GM18870 (cell line): ENCODE measurements around the gene ACSL6.
"Not testable (repeated sequence)": the region's sequence is repeated elsewhere in the genome, so short reads cannot be mapped to it uniquely, and the experiment has no call there.

Source experiments
- ATAC-seq: cut with Tn5 transposase; IDR thresholded peaks from one replicate; pipeline ENCODE4 v1.9.1; 2021; ENCODE audit warnings: moderate library complexity; ENCODE audit not compliant: unreplicated experiment

ACSL6 gene

DNA sequence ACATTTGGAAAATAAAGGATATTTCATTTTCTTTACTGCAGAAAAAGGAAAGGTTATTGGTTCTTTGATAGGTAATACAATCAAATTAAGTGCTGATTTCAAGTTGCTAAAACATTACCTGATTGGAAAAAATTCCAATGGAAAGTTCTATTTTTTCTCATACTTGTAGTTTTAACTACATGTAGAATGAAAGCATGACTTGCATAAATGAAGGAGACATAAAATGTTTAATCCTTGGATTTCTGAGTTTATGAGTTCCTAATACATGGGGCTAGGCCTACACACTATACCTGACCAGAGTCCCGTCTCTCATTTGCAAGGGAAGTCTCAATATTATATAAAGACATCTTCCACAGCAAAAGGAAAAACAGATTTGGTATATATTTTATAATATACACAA, 60.8 kb downstream of the ACSL6 start:
- no peak for ATAC-seq

DNA sequence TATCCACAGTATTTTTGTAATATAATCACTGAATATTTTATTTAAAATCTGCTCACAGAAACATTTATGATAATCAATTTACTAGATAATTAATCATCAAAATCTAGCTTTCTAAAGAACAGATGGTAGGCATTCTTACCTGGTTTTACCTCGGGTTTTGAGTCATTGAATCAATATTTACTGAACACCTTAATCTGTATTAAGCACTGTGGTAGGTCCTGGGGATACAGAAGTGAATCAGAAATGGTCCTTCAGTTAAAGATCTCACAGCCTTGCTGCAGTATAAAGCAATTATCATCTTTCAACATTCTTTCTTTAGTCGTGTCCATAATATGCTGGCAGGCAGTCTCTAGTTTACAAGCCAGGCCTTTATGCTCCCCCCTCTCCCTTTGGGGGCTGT, 64.0 kb downstream of the ACSL6 start:
- ATAC-seq = no peak

DNA sequence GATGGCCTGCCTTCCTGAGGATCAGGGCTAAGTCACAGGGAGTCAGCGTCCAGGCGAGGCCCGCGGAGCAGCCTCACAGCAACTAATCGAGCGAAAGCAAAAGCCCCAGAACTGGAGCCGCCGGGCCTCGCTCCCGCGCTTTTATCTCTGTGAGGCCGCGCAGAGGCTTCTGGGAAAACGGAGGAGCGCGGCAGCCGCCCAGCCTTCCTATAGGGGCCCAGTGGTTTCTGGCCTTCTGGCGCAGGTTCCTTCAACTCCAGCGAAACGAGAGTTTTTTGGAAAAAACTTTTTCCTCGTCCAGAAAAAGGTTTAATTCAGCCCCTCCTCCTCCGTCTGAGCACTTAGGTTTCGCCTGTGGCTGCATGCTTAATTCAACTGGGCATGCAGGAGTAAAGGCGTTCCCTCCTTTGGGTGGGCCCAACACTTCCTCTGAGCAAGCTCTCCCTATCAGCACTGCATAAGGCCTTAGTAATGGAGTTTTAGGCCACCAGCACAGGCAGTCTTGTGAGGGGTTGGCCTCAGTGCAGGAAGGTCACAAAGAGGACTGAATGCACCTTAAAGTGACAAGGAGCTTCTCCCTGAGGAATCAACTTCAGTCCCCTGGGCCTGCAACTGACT, 65.8 kb downstream of the ACSL6 start, which contains the start of gene MEIKIN:
Gene MEIKIN (minus strand): TSS at position 113 of the 618 bp plus-strand sequence. CDS start 158 bp downstream, outside the sequence.
- ATAC-seq = no peak

DNA sequence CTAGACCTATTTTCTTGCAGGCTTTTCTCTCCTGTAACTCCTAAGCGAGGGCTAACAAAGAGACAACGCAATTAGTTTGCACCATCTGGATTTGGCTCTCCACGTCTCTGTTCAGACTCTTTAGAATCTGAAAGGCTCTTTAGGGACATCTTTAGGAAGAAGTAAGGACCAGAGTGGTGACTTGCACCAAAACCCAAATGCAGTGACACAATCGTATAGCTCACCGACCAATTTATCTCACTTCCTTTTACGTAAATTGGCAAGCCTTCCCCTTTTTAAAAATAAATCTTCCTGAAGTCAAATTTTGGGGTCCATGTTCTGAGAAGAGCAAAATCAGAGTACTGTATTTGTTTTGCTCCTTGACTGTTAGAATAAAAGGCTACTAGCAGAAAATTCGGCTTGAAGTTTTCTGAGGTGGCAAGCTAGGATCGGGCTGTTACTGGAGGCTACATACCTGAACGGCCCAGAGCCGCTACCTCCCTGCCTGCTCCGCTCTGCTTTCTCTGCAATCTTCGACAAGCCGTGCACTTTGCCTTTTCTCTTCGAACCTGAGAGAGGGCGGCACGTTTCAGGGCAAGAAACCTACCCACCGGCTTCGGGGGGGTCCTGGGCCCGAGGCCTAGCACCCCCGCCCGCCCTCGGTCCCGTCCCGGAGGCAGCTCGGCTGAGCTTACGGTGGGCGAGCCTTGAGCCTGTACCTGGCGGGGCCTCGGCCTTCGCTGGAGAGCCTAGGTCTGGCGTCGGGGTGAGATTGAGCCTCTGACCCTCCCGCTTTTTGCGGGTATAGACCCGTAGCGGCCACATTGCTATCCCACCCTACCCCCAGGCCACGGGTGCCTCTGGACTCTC, 66.5 kb downstream of the ACSL6 start:
- ATAC-seq = no peak

DNA sequence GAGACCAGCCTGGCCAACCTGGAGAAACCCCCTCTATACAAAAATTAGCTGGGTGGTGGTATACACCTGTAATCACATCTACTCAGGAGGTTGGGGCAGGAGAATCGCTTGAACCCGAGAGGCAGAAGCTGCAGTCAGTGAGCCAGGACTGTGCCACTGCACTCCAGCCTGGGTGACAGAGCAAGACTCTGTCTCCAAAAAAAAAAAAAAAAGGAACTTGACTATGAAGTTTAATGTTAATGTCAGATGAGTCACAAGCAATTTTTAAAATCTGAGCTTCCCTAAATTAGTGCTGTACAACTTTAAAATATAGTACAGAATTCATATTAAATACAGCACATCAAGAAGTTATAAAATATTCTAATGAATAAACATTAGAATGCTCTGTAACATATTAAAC, 67.5 kb downstream of the ACSL6 start:
- no peak for ATAC-seq

DNA sequence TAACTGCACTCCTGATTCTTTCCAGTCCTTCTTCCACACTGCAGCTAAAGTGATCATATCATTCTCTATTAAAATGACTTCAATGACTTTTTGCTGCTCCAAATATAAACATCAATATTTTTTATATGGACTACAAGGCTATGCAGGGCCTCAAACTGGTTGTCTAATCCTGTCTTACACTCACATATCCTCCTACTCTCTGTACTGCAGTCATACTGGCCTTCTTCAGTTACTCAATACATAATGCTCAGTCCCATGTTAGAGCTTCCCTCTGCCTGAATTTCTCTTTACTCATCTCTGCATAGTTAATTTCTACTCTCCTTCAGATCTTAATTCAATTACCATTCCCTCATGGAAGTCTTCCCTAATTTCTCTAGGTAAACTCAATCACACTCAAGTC, 69.4 kb downstream of the ACSL6 start:
- no peak for ATAC-seq

DNA sequence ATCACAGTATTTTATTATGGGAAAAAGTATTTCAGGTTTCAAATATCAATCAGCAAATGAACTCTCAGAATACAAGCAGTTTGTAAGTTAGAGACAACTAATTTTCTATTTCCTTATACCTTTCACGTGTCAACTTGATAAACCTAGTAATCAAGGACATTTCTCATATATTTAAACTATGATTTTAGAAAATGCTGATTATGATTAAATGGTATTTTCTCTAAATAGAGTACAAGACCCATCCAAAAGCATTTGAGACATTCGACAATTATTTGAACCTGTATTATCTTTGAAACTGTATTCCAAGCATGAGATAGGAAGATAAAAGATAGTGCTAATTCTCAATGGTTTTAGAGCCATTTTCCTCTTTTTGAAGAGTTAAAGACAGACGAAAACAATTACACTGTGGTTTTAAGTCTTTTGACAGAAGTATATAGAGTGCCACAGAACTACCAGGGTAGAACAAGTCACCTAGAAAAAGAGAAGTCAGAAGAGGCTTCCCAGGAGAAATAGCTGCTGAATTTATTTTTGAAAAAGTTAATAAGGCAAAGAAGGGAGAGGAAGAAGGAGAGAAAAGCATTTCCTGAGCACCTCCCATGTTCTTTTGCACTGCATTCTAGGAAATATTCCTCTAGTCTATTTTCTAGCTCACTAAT, 71.6 kb downstream of the ACSL6 start:
- no peak for ATAC-seq

DNA sequence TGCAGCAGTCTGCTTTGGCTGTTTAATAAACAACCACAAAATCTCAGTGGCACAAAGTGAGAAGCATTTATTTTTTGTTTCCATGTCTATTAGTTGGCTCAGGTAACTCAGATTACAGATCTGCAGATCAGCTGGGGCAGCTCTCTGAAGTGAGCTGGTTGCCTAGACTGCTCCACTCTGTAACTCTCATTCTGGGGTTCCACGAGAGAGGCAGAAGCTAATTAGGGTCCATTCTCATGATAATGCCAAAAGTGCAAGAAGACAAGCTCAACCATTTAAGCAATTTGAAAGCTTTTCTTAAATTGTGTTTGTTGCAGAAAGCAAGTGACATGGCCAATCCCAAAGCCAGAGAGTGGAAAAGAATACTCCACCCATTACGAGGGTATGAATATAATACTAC, 79.2 kb downstream of the ACSL6 start:
- ATAC-seq = no peak

DNA sequence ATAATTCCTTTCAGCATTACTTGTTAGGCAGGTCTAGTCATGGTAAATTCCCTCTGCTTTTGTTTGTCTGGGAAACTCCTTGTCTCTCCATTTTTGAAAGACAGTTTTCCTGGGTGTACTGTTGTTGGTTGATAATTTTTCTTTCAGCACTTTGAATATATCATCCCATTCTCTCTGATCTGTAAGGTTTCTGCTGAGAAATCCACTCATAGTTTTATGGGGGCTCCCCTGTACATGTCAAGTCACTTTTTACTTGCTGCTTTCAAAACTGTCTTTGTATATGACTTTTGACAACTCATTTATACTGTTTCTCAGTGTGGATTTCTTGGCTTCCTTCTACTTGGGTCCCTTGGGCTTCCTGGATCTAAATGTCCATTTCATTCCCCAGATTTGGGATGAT, 82.5 kb downstream of the ACSL6 start:
- no peak for ATAC-seq

DNA sequence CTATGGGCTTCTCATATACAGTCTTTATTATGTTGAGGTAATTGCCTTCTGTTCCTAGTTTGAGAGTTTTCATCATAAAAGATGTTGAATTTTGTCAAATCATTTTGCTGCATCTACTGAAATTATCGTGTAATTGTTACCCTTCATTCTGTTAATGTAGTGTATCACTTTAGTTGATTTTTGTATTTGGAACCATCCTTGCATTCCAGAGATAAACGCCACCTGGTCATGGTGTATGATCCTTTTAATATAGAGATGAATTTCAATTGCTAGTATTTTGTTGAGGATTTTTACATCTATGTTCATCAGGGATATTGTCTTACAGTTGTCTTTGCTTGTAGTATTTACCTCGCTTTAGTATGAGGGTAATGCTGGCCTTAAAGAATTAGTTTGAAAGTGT, 85.3 kb downstream of the ACSL6 start:
- ATAC-seq = no peak

DNA sequence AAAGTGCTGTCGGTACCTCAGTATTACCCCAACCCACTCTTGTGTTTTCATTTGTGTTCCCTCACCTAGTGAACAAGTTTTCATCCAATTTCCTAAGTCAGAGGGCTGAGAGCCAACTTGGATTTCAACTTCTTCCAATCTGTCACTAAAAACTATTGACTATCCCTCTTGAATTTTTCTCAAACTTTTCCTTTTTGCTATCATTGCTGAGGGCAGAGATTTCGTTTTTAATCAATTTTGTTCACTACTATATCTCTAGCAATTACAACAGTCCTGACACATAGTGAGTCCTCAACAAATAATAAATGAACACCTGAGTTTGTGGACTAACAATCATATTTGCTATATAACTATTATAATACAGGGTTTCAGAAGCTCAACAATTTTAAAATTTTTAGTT, 95.0 kb downstream of the ACSL6 start:
- ATAC-seq = no peak

DNA sequence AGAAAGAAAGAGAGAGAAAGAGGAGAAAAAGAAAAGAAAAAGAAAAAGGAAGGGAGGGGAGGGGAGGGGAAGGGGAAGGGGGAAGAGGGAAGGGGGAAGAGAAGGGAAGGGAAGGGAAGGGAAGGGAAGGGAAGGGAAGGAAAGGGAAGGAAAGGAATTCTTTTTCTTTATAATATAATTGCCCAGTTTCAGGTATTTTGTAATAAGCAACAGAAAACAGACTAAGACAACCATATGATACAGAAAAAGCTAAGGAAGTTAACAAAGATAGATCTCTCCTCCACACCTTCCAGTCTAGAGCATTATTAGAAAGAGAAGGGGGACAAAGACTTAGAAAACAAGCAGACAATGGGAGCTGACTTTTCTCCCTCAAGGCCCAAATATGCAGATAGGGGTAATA, 97.0 kb downstream of the ACSL6 start:
- no peak for ATAC-seq

DNA sequence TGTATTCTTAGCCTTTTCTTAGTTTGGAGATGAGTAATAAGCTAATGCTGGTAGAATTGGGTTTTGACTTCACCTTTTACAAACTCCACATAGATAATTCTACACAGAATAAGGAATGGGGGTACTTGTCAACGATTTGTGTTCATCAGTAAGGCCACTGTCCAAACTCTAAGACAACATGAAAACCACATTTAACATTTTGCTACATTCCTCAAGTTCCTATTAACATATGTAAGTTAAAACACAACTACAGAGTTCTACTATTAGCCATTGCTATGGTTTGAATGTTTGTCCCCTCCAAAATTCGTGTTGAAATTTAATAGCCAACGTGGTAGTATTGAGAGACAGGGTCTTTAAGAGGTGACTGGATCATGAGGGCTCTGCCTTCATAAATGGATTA, 97.9 kb downstream of the ACSL6 start:
- no peak for ATAC-seq

DNA sequence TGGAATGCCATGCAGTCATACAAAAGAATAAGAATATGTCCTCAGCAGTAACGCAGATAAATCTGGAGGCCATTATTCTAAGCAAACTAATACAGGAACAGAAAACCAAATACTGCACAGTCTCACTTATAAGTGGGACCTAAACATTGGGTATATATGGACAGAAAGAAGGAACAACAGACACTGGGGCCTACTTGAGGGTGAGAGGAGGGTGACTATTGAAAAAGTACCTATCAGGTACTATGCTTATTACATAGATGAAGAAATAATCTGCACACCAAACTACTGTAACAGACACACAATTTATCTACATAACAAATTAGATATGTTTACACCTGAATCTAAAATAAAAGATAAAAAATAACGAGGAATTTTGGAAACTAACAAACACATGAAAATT, 104.8 kb downstream of the ACSL6 start:
- no peak for ATAC-seq

DNA sequence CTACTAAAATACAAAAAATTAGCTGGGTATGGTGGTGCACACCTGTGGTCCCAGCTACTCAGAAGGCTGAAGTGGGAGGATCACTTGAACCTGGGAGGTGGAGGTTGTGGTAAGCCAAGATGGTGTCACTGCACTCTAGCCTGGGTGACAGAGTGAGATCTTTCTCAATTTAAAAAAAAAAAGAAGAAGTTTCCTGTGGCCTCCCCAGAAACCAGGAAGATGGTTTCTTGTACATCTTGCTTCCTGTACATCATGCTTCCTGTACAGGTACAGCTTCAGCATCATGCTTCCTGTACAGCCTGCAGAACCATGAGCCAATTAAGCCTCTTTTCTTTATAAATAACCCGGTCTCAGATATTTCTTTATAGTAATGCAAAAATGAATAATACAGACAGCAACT, 109.2 kb downstream of the ACSL6 start:
- ATAC-seq = not testable (repeated sequence)
